CD14-positive monocyte (primary cell): Measurements from ENCODE around the gene TIMM21. TPM values are rescaled to one million over a fixed set of nuclear protein-coding genes. Genes with fewer than 3 reads are reported as not detected.

ENCODE experiments used
- DNase-seq, 3 donors: peaks; one replicate each; pipeline ENCODE4 v3.0.0-alpha.2; 2011 to 2022
- H2AFZ ChIP-seq: 2 replicates; pipeline ENCODE4 v1.6.0; 2012; ENCODE audit warnings: mild to moderate bottlenecking, low read depth, low read length, inconsistent platforms; ENCODE audit not compliant: insufficient read depth, poor library complexity, severe bottlenecking
- H3K27ac ChIP-seq, 2 donors: 1 replicate in 1 of 2; 2 replicates in 1 of 2; pipeline ENCODE4 v1.5.1; 2012 to 2013; ENCODE audit warnings: low read length in 2 of 2, control low read depth in 1 of 2, inconsistent platforms in 1 of 2, low read depth in 1 of 2, mild to moderate bottlenecking in 1 of 2
- H3K27me3 ChIP-seq, 2 donors: one replicate each; pipeline versions ENCODE4 v1.6.0 to v1.6.1; 2011 to 2013; ENCODE audit warnings: low read length in 2 of 2; ENCODE audit not compliant: control insufficient read depth in 2 of 2, insufficient read depth in 2 of 2
- H3K36me3 ChIP-seq, 2 donors: replicated peaks in 1 of 2; 1 replicate in 1 of 2; 2 replicates in 1 of 2; pipeline versions ENCODE4 v1.5.1 to v1.6.1; 2012 to 2013; ENCODE audit warnings: low read length in 2 of 2, control low read depth in 1 of 2, inconsistent platforms in 1 of 2, mild to moderate bottlenecking in 1 of 2; ENCODE audit not compliant: insufficient read depth in 2 of 2, control insufficient read depth in 1 of 2
- H3K4me1 ChIP-seq, 2 donors: 1 replicate in 1 of 2; 2 replicates in 1 of 2; pipeline versions ENCODE4 v1.5.1 to v1.6.1; 2012 to 2013; ENCODE audit warnings: low read length in 2 of 2, control low read depth in 1 of 2, inconsistent platforms in 1 of 2, mild to moderate bottlenecking in 1 of 2, moderate library complexity in 1 of 2; ENCODE audit not compliant: insufficient read depth in 2 of 2, control insufficient read depth in 1 of 2
- H3K4me2 ChIP-seq: replicated peaks from 2 replicates; pipeline ENCODE3; 2012; ENCODE audit warnings: low read length, moderate library complexity, mild to moderate bottlenecking; ENCODE audit not compliant: poor library complexity, severe bottlenecking; ENCODE audit errors: extremely low read depth
- H3K4me3 ChIP-seq, 3 experiments: fragments of 200-600 bp in 1 of 3; sonication (generic) in 1 of 3; replicated peaks in 1 of 3; 1 replicate in 2 of 3; 2 replicates in 1 of 3; pipeline ENCODE4 v1.5.1; 2011 to 2013; ENCODE audit warnings: low read length in 3 of 3, mild to moderate bottlenecking in 3 of 3, control low read depth in 2 of 3, low read depth in 2 of 3, inconsistent platforms in 1 of 3, moderate library complexity in 1 of 3
- H3K79me2 ChIP-seq: 2 replicates; pipeline ENCODE4 v1.6.0; 2012; ENCODE audit warnings: mild to moderate bottlenecking, control low read depth, inconsistent platforms, low read length, moderate library complexity; ENCODE audit not compliant: insufficient read depth
- H3K9ac ChIP-seq: 2 replicates; pipeline ENCODE4 v1.6.0; 2017; ENCODE audit warnings: low read length, mild to moderate bottlenecking; ENCODE audit not compliant: insufficient read depth, poor library complexity, severe bottlenecking
- H3K9me3 ChIP-seq, 2 donors: replicated peaks in 1 of 2; 1 replicate in 1 of 2; 2 replicates in 1 of 2; pipeline versions ENCODE4 v1.5.1 to v1.6.1; 2012 to 2013; ENCODE audit warnings: low read length in 2 of 2, control low read depth in 1 of 2; ENCODE audit not compliant: control insufficient read depth in 1 of 2, insufficient read depth in 1 of 2
- H4K20me1 ChIP-seq: 2 replicates; pipeline ENCODE4 v1.6.0; 2012; ENCODE audit warnings: mild to moderate bottlenecking, low read length, control low read depth, moderate library complexity; ENCODE audit not compliant: insufficient read depth
- H3K27ac Mint-ChIP-seq, 7 donors: one replicate each; pipeline ENCODE4 v1.8.0; 2020; ENCODE audit warnings: mild to moderate bottlenecking in 7 of 7, mixed read lengths in 7 of 7, moderate library complexity in 6 of 7, inconsistent platforms in 2 of 7
- H3K27me3 Mint-ChIP-seq, 3 donors: one replicate each; pipeline ENCODE4 v1.8.0; 2021 to 2022; ENCODE audit warnings: low read depth in 3 of 3, mild to moderate bottlenecking in 3 of 3, mixed read lengths in 3 of 3, moderate library complexity in 3 of 3, inconsistent platforms in 1 of 3
- H3K36me3 Mint-ChIP-seq, 2 donors: one replicate each; pipeline ENCODE4 v1.8.0; 2020; ENCODE audit warnings: mixed read lengths in 2 of 2, inconsistent platforms in 1 of 2, mild to moderate bottlenecking in 1 of 2
- H3K4me1 Mint-ChIP-seq: one replicate; pipeline ENCODE4 v1.8.0; 2020; ENCODE audit warnings: mild to moderate bottlenecking, mixed read lengths
- H3K4me3 Mint-ChIP-seq, 2 donors: one replicate each; pipeline ENCODE4 v1.8.0; 2020; ENCODE audit warnings: mild to moderate bottlenecking in 2 of 2, mixed read lengths in 2 of 2, moderate library complexity in 1 of 2
- H3K9me3 Mint-ChIP-seq, 7 donors: one replicate each; pipeline ENCODE4 v1.8.0; 2020 to 2022; ENCODE audit warnings: mixed read lengths in 7 of 7, mild to moderate bottlenecking in 6 of 7, moderate library complexity in 6 of 7, inconsistent platforms in 2 of 7
- CTCF ChIP-seq: fragments of 200-600 bp; IDR thresholded peaks from one replicate; pipeline ENCODE4 v1.8.0; 2022; ENCODE audit warnings: antibody characterized with exemption, mild to moderate bottlenecking
- WGBS: methylation state at CpG from one replicate; pipeline ENCODE4 v1.1.5; 2013; ENCODE audit warnings: missing lambda C conversion rate; ENCODE audit not compliant: insufficient coverage; 5-methylcytosine and 5-hydroxymethylcytosine counted together
- intact Hi-C, 2 donors: fragments of 100-400 bp; cut with micrococcal nuclease; formaldehyde crosslinking; loops; one replicate each; pipeline versions ENCODE4 v1.15.0 to v1.15.1; 2023
- polyA plus RNA-seq, 3 donors: library from polyadenylated mRNA; depleted of rRNA in 1 of 3; unstranded in 2 of 3; stranded (reverse) in 1 of 3; fragments of 300-500 nt in 2 of 3; fragments of >200 nt in 1 of 3; fragmentation: Illumina TruSeq in 2 of 3; gene quantifications; 1 replicate in 2 of 3; 2 replicates in 1 of 3; pipeline ENCODE4 v1.2.3, GENCODE V29; 2012 to 2021

Gene TIMM21
- polyA plus RNA-seq, 3 donors = 11.0 to 15.6 (median 14.7) TPM

- 17% methylated on average over 1 of the region's 3 CpGs for WGBS
- Histone ChIP-seq H3K27me3 (no peaks in the 10 kb centered on the region), H3K27ac (peak overlapping the region in 1 of 2 donors; percentile 2), H3K4me2 (no peak overlapping the region), H3K4me3 (no peak overlapping the region), H3K9me3 (no peaks in the 10 kb centered on the region), H4K20me1 (no peaks in the 10 kb centered on the region), H3K79me2 (no peaks in the 10 kb centered on the region), H3K9ac (no peak overlapping the region), H3K4me1 (peaks cover 11% of the 10 kb centered on the region in 2 donors), H2AFZ (peak overlapping the region; percentile 72), H3K36me3 (no peaks in the 10 kb centered on the region)
- peak; percentile 10 to 53 (median 29) for DNase-seq
- Mint-ChIP-seq H3K9me3 (no peaks in the 10 kb centered on the region), H3K4me3 (peak overlapping the region in 1 of 2 donors; percentile 43), H3K4me1 (peaks cover 13% of the 10 kb centered on the region), H3K27me3 (peaks cover 3 to 6% (median 4%) of the 10 kb centered on the region in 3 donors), H3K27ac (peak overlapping the region in 6 of 7 donors; percentile 13 to 70 (median 40)), H3K36me3 (no peaks in the 10 kb centered on the region)
- intact Hi-C loops = loop anchor here in 1 of 2 donors (10.0 kb wide), 1 partner anchor 355 kb away; the partner anchor contains the start of gene CNDP2
- no peak for TF ChIP-seq CTCF
Measured at GRCh38 chr18:74139888-74140287, 8.4 kb upstream of the TIMM21 start.

- H3K4me3 Mint-ChIP-seq = no peak overlapping the region
- DNase-seq = no peak
- Histone ChIP-seq H3K4me2 (no peak overlapping the region), H3K27me3 (no peaks in the 10 kb centered on the region), H3K4me1 (peaks cover 11% of the 10 kb centered on the region in 2 donors), H4K20me1 (no peaks in the 10 kb centered on the region), H3K4me3 (no peak overlapping the region), H3K9me3 (no peaks in the 10 kb centered on the region), H3K27ac (no peak overlapping the region), H3K9ac (no peak overlapping the region), H3K36me3 (no peaks in the 10 kb centered on the region), H2AFZ (no peak overlapping the region), H3K79me2 (no peaks in the 10 kb centered on the region)
- H3K27ac Mint-ChIP-seq = peak overlapping the region in 1 of 7 donors; percentile 70
- no peaks in the 10 kb centered on the region for H3K36me3 Mint-ChIP-seq
- peaks cover 13% of the 10 kb centered on the region for H3K4me1 Mint-ChIP-seq
- WGBS = no CpG with 5 or more reads among the region's 1 CpG
- no peaks in the 10 kb centered on the region for H3K9me3 Mint-ChIP-seq
- intact Hi-C loops = loop anchor here in 1 of 2 donors (10.0 kb wide), 1 partner anchor 354 kb away; the partner anchor contains the start of gene CNDP2
- H3K27me3 Mint-ChIP-seq = peaks cover 4 to 8% (median 5%) of the 10 kb centered on the region in 3 donors
- TF ChIP-seq CTCF = no peak
Measured at GRCh38 chr18:74140582-74140981, 7.7 kb upstream of the TIMM21 start.
